ENCODE measurements around the gene PIEZO1.

DNA sequence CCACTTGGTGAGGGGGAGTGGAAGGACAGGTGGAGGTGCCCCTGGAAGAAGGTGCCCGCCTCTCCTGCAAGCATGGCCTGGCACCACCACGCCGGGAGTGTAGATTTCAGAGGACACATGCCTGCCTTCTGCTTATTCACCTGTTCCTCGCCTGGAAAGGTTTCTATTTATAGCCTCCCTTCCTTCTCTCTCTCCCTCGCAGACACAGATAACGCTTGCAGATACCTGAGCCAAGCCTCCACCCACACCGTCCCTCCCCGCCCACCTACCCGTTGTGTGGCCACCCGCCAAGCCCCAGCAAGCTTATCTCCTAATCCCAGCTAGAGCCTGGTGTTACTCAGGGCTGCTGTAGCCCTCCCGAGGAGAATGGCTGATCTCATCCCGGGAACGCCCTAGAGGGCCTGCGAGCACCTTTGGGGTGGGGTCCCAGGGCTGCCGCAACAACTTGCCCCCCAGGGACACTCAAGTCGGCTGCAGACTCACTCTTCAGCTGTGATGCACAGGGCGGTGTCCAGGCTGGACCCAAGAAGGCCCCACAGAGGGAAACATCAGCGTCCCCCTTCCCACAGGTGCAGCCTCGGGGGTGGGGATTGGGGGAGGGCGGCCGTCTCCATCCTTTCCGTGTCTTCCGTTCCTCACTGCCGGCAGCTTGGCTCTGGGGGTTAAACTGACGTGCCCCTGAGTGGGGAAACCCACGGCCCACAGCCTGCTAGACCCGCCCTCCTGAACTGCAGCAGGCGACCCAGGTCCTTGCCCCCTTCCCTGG lies 96.8 kb downstream of the PIEZO1 start:
- TF ChIP-seq, protein P1, sequence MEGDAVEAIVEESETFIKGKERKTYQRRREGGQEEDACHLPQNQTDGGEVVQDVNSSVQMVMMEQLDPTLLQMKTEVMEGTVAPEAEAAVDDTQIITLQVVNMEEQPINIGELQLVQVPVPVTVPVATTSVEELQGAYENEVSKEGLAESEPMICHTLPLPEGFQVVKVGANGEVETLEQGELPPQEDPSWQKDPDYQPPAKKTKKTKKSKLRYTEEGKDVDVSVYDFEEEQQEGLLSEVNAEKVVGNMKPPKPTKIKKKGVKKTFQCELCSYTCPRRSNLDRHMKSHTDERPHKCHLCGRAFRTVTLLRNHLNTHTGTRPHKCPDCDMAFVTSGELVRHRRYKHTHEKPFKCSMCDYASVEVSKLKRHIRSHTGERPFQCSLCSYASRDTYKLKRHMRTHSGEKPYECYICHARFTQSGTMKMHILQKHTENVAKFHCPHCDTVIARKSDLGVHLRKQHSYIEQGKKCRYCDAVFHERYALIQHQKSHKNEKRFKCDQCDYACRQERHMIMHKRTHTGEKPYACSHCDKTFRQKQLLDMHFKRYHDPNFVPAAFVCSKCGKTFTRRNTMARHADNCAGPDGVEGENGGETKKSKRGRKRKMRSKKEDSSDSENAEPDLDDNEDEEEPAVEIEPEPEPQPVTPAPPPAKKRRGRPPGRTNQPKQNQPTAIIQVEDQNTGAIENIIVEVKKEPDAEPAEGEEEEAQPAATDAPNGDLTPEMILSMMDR (conservative IDR thresholded peaks at IDR 0.05 in 1 of 2, IDR thresholded peaks at IDR 0.05 in 1 of 2; ENCODE audit: extremely low read depth in 1 of 2, insufficient read depth in 1 of 2, low read depth in 1 of 2, low read length in 2 of 2) = no peak
- TF ChIP-seq EZH2 (IDR thresholded peaks at IDR 0.05; ENCODE audit: borderline replicate concordance, low read length) = no peak

Measured in mammary epithelial cell (primary cell).